ENCODE measurements around the gene MTA1.

The MTA1 gene

GRCh38 chr14:105445901-105446845, 26.5 kb downstream of the MTA1 start:
- DNase-seq (ENCODE audit: low read depth): no peak

- no peak for DNase-seq (ENCODE audit: low read depth)
Observed at GRCh38 chr14:105446971-105447370, 27.3 kb downstream of the MTA1 start.

- DNase-seq (ENCODE audit: low read depth): no peak
Observed at GRCh38 chr14:105447651-105448640, 28.3 kb downstream of the MTA1 start.

GRCh38 chr14:105448706-105449111, 29.1 kb downstream of the MTA1 start:
- peak; percentile 42 for DNase-seq (ENCODE audit: low read depth)

- no peak for DNase-seq (ENCODE audit: low read depth)
Observed at GRCh38 chr14:105449276-105450122, 29.9 kb downstream of the MTA1 start.

GRCh38 chr14:105450123-105450505, 30.5 kb downstream of the MTA1 start:
- no peak for DNase-seq (ENCODE audit: low read depth)

GRCh38 chr14:105450864-105451720, 31.5 kb downstream of the MTA1 start:
- no peak for DNase-seq (ENCODE audit: low read depth)

- no peak for DNase-seq (ENCODE audit: low read depth)
Observed at GRCh38 chr14:105452963-105453362, 33.3 kb downstream of the MTA1 start.

GRCh38 chr14:105453847-105454246, 34.2 kb downstream of the MTA1 start:
- no peak for DNase-seq (ENCODE audit: low read depth)

- DNase-seq (ENCODE audit: low read depth): no peak
Observed at GRCh38 chr14:105455086-105455640, 35.5 kb downstream of the MTA1 start.

- DNase-seq (ENCODE audit: low read depth): no peak
Observed at GRCh38 chr14:105455766-105456660, 36.4 kb downstream of the MTA1 start.

GRCh38 chr14:105456736-105457617, 37.4 kb downstream of the MTA1 start:
- DNase-seq (ENCODE audit: low read depth): no peak

GRCh38 chr14:105458010-105458409, 38.4 kb downstream of the MTA1 start:
- DNase-seq (ENCODE audit: low read depth): no peak

- no peak for DNase-seq (ENCODE audit: low read depth)
Observed at GRCh38 chr14:105458571-105458970, 38.9 kb downstream of the MTA1 start.

- DNase-seq (ENCODE audit: low read depth): no peak
Observed at GRCh38 chr14:105460116-105460515, 40.5 kb downstream of the MTA1 start.

- no peak for DNase-seq (ENCODE audit: low read depth)
Observed at GRCh38 chr14:105460616-105461015, 41.0 kb downstream of the MTA1 start.

- no peak for DNase-seq (ENCODE audit: low read depth)
Observed at GRCh38 chr14:105461903-105462302, 42.3 kb downstream of the MTA1 start.

GRCh38 chr14:105464501-105464900, 44.9 kb downstream of the MTA1 start:
- no peak for DNase-seq (ENCODE audit: low read depth)

Measured in fibroblast of gingiva (primary cell).